Glutamatergic neuron (in vitro differentiated cells): Measurements from ENCODE around the gene GLI1. TPM values are rescaled to one million over a fixed set of nuclear protein-coding genes. Genes with fewer than 3 reads are reported as not detected.
"Not testable (repeated sequence)": the region's sequence is repeated elsewhere in the genome, so short reads cannot be mapped to it uniquely, and the experiment has no call there.

Experiments
- DNase-seq: peaks from one replicate; pipeline ENCODE4 v3.0.0; 2022
- H3K27ac Mint-ChIP-seq: one replicate; pipeline ENCODE4 v1.8.0; 2020; ENCODE audit warnings: mild to moderate bottlenecking, mixed read lengths, inconsistent platforms; ENCODE audit not compliant: unreplicated experiment
- H3K27me3 Mint-ChIP-seq: one replicate; pipeline ENCODE4 v1.8.0; 2020; ENCODE audit warnings: mild to moderate bottlenecking, moderate library complexity, mixed read lengths, inconsistent platforms; ENCODE audit not compliant: unreplicated experiment
- H3K36me3 Mint-ChIP-seq: one replicate; pipeline ENCODE4 v1.8.0; 2020; ENCODE audit warnings: mild to moderate bottlenecking, mixed read lengths, inconsistent platforms; ENCODE audit not compliant: unreplicated experiment
- H3K4me1 Mint-ChIP-seq: one replicate; pipeline ENCODE4 v1.8.0; 2020; ENCODE audit warnings: mild to moderate bottlenecking, low read depth, mixed read lengths, inconsistent platforms; ENCODE audit not compliant: unreplicated experiment
- H3K4me3 Mint-ChIP-seq: one replicate; pipeline ENCODE4 v1.8.0; 2020; ENCODE audit warnings: mild to moderate bottlenecking, mixed read lengths, inconsistent platforms; ENCODE audit not compliant: unreplicated experiment
- H3K9me3 Mint-ChIP-seq: one replicate; pipeline ENCODE4 v1.8.0; 2020; ENCODE audit warnings: mild to moderate bottlenecking, moderate library complexity, mixed read lengths, inconsistent platforms; ENCODE audit not compliant: unreplicated experiment
- total RNA-seq: library from RNA; stranded (reverse); fragmentation: NEBNext Ultra II Directional; extraction: Animal tissue kit (Norgen Biotek cat#: 25700); gene quantifications from one replicate; pipeline ENCODE4 v1.2.1, GENCODE V29; 2021; ENCODE audit not compliant: unreplicated experiment
- TF ChIP-seq, protein P1 (sequence below): fragments of 200-600 bp; sonication (generic); IDR thresholded peaks from one replicate; pipeline ENCODE4 v1.5.0; 2021; ENCODE audit not compliant: partially characterized antibody, unreplicated experiment

GLI1 gene
- total RNA-seq, 1 donor from 2014 or later: 2.3 TPM

DNA sequence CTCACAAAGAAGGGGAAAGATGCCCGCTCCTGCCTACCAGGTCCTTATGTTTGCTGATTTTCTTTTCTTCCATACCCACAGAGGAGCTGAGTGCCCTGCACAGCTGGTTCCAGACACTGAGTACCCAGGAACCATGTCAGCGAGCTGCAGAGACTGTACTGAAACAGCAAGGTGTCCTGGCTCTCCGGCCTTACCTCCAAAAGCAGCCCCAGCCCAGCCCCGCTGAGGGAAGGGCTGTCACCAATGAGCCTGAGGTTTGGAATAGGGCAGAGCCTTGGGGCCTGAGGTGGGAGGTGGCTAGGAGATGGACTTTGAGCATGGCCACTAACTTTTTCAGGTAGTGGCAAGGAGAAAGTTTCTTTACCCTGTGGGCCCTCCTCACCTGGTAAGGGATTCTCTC is 30.5 kb downstream of the GLI1 start:
- Mint-ChIP-seq H3K4me3 (peak overlapping the region; percentile 94), H3K27ac (peak overlapping the region; percentile 96), H3K36me3 (peaks cover 23% of the 10 kb centered on the region), H3K4me1 (peaks cover 22% of the 10 kb centered on the region), H3K9me3 (peaks cover 20% of the 10 kb centered on the region), H3K27me3 (peaks cover 28% of the 10 kb centered on the region)
- DNase-seq: no peak
- TF ChIP-seq, protein P1, sequence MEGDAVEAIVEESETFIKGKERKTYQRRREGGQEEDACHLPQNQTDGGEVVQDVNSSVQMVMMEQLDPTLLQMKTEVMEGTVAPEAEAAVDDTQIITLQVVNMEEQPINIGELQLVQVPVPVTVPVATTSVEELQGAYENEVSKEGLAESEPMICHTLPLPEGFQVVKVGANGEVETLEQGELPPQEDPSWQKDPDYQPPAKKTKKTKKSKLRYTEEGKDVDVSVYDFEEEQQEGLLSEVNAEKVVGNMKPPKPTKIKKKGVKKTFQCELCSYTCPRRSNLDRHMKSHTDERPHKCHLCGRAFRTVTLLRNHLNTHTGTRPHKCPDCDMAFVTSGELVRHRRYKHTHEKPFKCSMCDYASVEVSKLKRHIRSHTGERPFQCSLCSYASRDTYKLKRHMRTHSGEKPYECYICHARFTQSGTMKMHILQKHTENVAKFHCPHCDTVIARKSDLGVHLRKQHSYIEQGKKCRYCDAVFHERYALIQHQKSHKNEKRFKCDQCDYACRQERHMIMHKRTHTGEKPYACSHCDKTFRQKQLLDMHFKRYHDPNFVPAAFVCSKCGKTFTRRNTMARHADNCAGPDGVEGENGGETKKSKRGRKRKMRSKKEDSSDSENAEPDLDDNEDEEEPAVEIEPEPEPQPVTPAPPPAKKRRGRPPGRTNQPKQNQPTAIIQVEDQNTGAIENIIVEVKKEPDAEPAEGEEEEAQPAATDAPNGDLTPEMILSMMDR: no peak

DNA sequence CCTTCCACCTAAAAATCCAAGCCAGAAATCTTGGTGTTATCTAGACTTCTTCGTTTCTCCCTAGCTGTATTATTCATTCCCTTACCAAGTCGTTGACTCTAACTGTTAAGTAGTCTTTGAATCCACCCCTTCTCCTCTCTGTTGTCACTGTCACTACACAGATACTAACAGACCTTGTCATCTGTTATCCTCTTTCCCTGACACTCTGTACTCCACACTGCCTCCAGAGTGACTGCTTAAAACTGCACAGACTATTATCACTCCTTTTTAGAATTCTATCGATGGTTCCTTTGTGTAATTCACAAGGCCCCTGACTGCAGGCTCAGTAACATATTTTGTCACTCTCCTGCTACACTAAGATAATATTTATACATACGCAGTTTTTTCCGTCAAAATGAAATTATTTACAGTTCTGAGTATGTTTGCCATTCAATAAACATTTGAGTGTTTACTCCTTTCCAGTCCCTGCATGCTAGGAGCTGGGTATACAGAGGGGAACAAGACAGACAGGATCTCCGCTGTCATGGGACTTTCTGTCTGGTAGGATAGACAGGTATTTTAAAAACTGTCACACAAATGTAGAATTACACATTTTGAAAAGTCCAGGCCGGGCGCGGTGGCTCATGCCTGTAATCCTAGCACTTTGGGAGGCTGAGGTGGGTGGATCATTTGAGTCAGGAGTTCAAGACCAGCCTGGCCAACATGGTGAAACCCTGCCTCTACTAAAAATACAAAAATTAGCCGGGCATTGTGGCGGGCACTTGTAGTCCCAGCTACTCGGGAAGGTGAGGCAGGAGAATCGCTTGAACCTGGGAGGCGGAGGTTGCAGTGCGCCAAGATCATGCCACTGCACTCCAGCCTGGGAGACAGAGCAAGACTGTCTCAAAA is 32.1 kb downstream of the GLI1 start:
- H3K36me3 Mint-ChIP-seq: peaks cover 23% of the 10 kb centered on the region

GRCh38 chr12:57495051-57495701 is 35.6 kb downstream of the GLI1 start:
- not testable (repeated sequence) for H3K27ac Mint-ChIP-seq, H3K4me3 Mint-ChIP-seq, DNase-seq, H3K27me3 Mint-ChIP-seq, H3K36me3 Mint-ChIP-seq, H3K9me3 Mint-ChIP-seq
- H3K4me1 Mint-ChIP-seq: peaks cover 28% of the 10 kb centered on the region

More for the DNA sequence above, 32.1 kb downstream of the GLI1 start:
- peak overlapping the region; percentile 96 for H3K27ac Mint-ChIP-seq
- H3K27me3 Mint-ChIP-seq: peaks cover 26% of the 10 kb centered on the region
- no peak for DNase-seq
- peaks cover 20% of the 10 kb centered on the region for H3K9me3 Mint-ChIP-seq
- TF ChIP-seq, protein P1: peak; percentile 41
- peak overlapping the region; percentile 78 for H3K4me3 Mint-ChIP-seq
- peaks cover 23% of the 10 kb centered on the region for H3K4me1 Mint-ChIP-seq

GRCh38 chr12:57496822-57497221 is 37.2 kb downstream of the GLI1 start:
- Mint-ChIP-seq H3K27ac (peak overlapping the region; percentile 84), H3K36me3 (peaks cover 15% of the 10 kb centered on the region), H3K4me1 (peaks cover 18% of the 10 kb centered on the region), H3K4me3 (peak overlapping the region; percentile 3), H3K27me3 (peaks cover 3% of the 10 kb centered on the region), H3K9me3 (peaks cover 7% of the 10 kb centered on the region)
- DNase-seq: no peak
- TF ChIP-seq, protein P1: no peak

- H3K27me3 Mint-ChIP-seq: peaks cover 3% of the 10 kb centered on the region
- H3K27ac Mint-ChIP-seq: peak overlapping the region; percentile 84
- H3K4me1 Mint-ChIP-seq: peaks cover 18% of the 10 kb centered on the region
- H3K9me3 Mint-ChIP-seq: peaks cover 9% of the 10 kb centered on the region
- no peak for DNase-seq
- H3K36me3 Mint-ChIP-seq: peaks cover 19% of the 10 kb centered on the region
- peak overlapping the region; percentile 13 for H3K4me3 Mint-ChIP-seq
- TF ChIP-seq, protein P1: no peak
These were observed 37.9 kb downstream of the GLI1 start for GRCh38 chr12:57497223-57498131.
